HepG2 (cell line): ENCODE results near the gene GTPBP6. TPM values are rescaled to one million over a fixed set of nuclear protein-coding genes. Genes with fewer than 3 reads are reported as not detected.
A peak's percentile ranks its signal among the peaks of the same experiment; 100 is the strongest.

Experiments
- ATAC-seq: fragments of 200-7000 bp; cut with Tn5 transposase; 3 replicates; pipeline ENCODE4 v1.9.1; 2020; ENCODE audit warnings: mild to moderate bottlenecking, moderate library complexity
- BruUV-seq: library from RNA; stranded (reverse); fragments of 400-500 nt; replicated peaks from 2 replicates; lab custom pipeline; 2021; lab: Mats Ljungman, UMichigan
- CTCF ChIA-PET: fragments of 300-600 bp; formaldehyde crosslinking; extraction: SDS; loops from one replicate; lab custom pipeline; 2021; ENCODE audit warnings: low total read pairs, inconsistent platforms, low intra/inter-chr PET ratio; lab: Yijun Ruan, JAX
- POLR2A ChIA-PET: fragments of 350-600 bp; sonication (Branson Sonifier 250); formaldehyde crosslinking; loops from one replicate; lab custom pipeline; 2020; ENCODE audit warnings: antibody characterized with exemption, inconsistent platforms; lab: Yijun Ruan, JAX
- DNase-seq: peaks from one replicate; pipeline ENCODE4 v3.0.0-alpha.2; 2015; ENCODE audit warnings: low spot score
- FAIRE-seq: peaks from 3 replicates; lab custom pipeline; 2011; peaks lifted over from hg19 to GRCh38; lab: Jason Lieb, UNC
- H2AFZ ChIP-seq: one replicate; pipeline ENCODE4 v1.6.1; 2011; ENCODE audit warnings: low read length, inconsistent platforms
- H3K27ac ChIP-seq: fragments of 300-600 bp; 3 replicates; pipeline ENCODE4 v1.8.0; 2011; ENCODE audit warnings: mixed run types, mild to moderate bottlenecking, mixed read lengths, low read length, inconsistent platforms; ENCODE audit not compliant: insufficient read depth; ENCODE audit errors: extremely low read length
- H3K27me3 ChIP-seq, 2 experiments: fragments of 200-600 bp in 1 of 2; 2 replicates in 1 of 2; 3 replicates in 1 of 2; pipeline versions ENCODE4 v1.6.0 to v1.8.0; 2011; ENCODE audit warnings: low read length in 2 of 2, mild to moderate bottlenecking in 2 of 2, moderate library complexity in 2 of 2, inconsistent platforms in 1 of 2; ENCODE audit not compliant: insufficient read depth in 2 of 2, control insufficient read depth in 1 of 2
- H3K36me3 ChIP-seq, 2 experiments: fragments of 200-600 bp in 1 of 2; replicated peaks in 1 of 2; 2 replicates in 1 of 2; 3 replicates in 1 of 2; pipeline versions ENCODE4 v1.5.1 to v1.8.0; 2011; ENCODE audit warnings: low read length in 2 of 2, inconsistent platforms in 1 of 2; ENCODE audit not compliant: insufficient read depth in 2 of 2, control insufficient read depth in 1 of 2
- H3K4me1 ChIP-seq: 2 replicates; pipeline ENCODE4 v1.5.1; 2012; ENCODE audit warnings: low read length, inconsistent platforms; ENCODE audit not compliant: insufficient read depth
- H3K4me2 ChIP-seq: 2 replicates; pipeline ENCODE4 v1.6.0; 2011; ENCODE audit warnings: low read depth, low read length, inconsistent platforms
- H3K4me3 ChIP-seq, 3 experiments: fragments of 200-600 bp in 1 of 3; sonication (generic), shearing (Covaris generic) in 1 of 3; replicated peaks in 1 of 3; 2 replicates each; pipeline ENCODE4 v1.5.1; 2011 to 2016; ENCODE audit warnings: low read length in 3 of 3, inconsistent platforms in 2 of 3, low read depth in 2 of 3, mild to moderate bottlenecking in 2 of 3, control low read depth in 1 of 3, mixed read lengths in 1 of 3; ENCODE audit not compliant: insufficient read depth in 1 of 3
- H3K79me2 ChIP-seq: one replicate; pipeline ENCODE4 v1.6.1; 2011; ENCODE audit warnings: low read length, inconsistent platforms; ENCODE audit not compliant: insufficient read depth
- H3K9ac ChIP-seq: 2 replicates; pipeline ENCODE4 v1.6.0; 2011; ENCODE audit warnings: mild to moderate bottlenecking, low read depth, low read length, inconsistent platforms; ENCODE audit not compliant: insufficient read depth
- H3K9me3 ChIP-seq: 2 replicates; pipeline ENCODE4 v1.5.1; 2012; ENCODE audit warnings: mild to moderate bottlenecking, low read length
- H4K20me1 ChIP-seq: 2 replicates; pipeline ENCODE4 v1.6.0; 2011; ENCODE audit warnings: inconsistent platforms, mild to moderate bottlenecking, low read length, moderate library complexity; ENCODE audit not compliant: insufficient read depth
- ATF1 ChIP-seq: IDR thresholded peaks from 2 replicates; pipeline ENCODE4 v1.6.1; 2016; ENCODE audit warnings: mild to moderate bottlenecking, control low read depth
- FOXK1 ChIP-seq: sonication (generic); formaldehyde crosslinking; IDR thresholded peaks from 2 replicates; pipeline ENCODE4 v1.4.0; 2020; ENCODE audit warnings: low read depth, missing genetic modification reagents, borderline replicate concordance
- PAF1 ChIP-seq: IDR thresholded peaks from 2 replicates; pipeline ENCODE4 v1.6.1; 2016; ENCODE audit warnings: missing genetic modification reagents, missing compliant biosample characterization
- SMAD1 ChIP-seq: sonication (generic); formaldehyde crosslinking; IDR thresholded peaks from 2 replicates; pipeline ENCODE4 v1.4.0; 2020; ENCODE audit warnings: missing genetic modification reagents, low read depth, mild to moderate bottlenecking, borderline replicate concordance
- ZBTB40 ChIP-seq, 2 experiments: fragments of 450-650 bp in 1 of 2; sonication (generic) in 1 of 2; formaldehyde crosslinking in 1 of 2; IDR thresholded peaks; 2 replicates each; pipeline versions ENCODE4 v1.6.1 to v1.8.0; 2016 to 2022; ENCODE audit warnings: antibody characterized with exemption in 1 of 2, mild to moderate bottlenecking in 1 of 2, missing genetic modification reagents in 1 of 2
- WGBS: methylation state at CpG from one replicate; pipeline ENCODE4 v1.1.6; 2017; ENCODE audit warnings: low lambda C conversion rate; 5-methylcytosine and 5-hydroxymethylcytosine counted together
- in situ Hi-C: cut with HindIII; loops from 2 replicates; pipeline ENCODE4 v1.10.0; 2017; ENCODE audit warnings: low pct_unique_long_range_greater_than_20kb; ENCODE audit not compliant: extremely low pct_ligation_motif_present
- intact Hi-C: fragments of 100-400 bp; cut with micrococcal nuclease; formaldehyde crosslinking; loops from one replicate; pipeline ENCODE4 v1.10.0; 2022; ENCODE audit not compliant: unreplicated experiment
- polyA plus RNA-seq, 8 experiments: library from polyadenylated mRNA; depleted of rRNA in 3 of 8; stranded (reverse) in 7 of 8; unstranded in 1 of 8; fragments of >200 nt; fragmentation: Illumina TruSeq in 4 of 8; extraction: Trizol in 4 of 8; gene quantifications; 2 replicates each; pipeline versions ENCODE4 v1.2.1 to v1.2.3, GENCODE V29; 2011 to 2016; ENCODE audit warnings: low read depth in 4 of 8, missing spikeins in 1 of 8, mixed read lengths in 1 of 8; ENCODE audit not compliant: insufficient read depth in 1 of 8
- total RNA-seq, 5 experiments: library from RNA; depleted of rRNA; stranded (reverse); fragments of >200 nt; fragmentation: Illumina TruSeq; extraction: Trizol; gene quantifications; 2 replicates each; pipeline ENCODE4 v1.2.3, GENCODE V29; 2016; ENCODE audit warnings: low read depth in 1 of 5
- TF ChIP-seq, protein P1 (sequence below): IDR thresholded peaks from 2 replicates; pipeline ENCODE4 v1.6.1; 2016; ENCODE audit warnings: low read depth
- TF ChIP-seq, protein P2 (sequence below): sonication (generic); formaldehyde crosslinking; IDR thresholded peaks from 2 replicates; pipeline ENCODE4 v1.4.0; 2020; ENCODE audit warnings: missing genetic modification reagents

The GTPBP6 gene
- total and polyA plus RNA-seq, 2 of the 13 experiments (the other 11 are each of a cell fraction or from before 2014, with no cell fraction given), result 20.2 to 39.6 TPM

DNA sequence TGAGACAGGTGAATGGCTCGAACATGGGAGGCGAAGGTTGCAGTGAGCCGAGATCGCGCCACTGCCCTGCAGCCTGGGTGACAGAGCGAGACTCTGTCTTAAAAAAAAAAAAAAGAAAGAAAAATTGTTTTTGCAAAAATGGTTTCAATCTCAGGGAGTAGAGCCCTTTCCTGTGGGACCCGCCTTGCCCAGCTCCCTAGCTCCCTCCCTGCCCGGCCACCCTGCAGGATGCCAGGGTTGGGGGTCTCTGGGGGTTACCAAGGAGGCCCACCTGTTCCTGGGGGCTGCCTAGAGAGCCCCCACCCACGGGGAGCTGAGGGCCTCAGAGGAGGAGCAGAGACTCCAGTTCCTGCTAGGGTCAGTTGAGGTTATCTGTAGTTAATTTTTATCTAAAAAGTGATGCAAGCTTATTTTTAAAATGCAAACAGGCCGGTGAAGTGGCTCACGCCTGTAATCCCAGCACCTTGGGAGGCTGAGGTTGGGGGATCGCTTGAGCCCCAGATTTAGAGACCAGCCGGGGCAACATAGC is 56.2 kb downstream of the GTPBP6 start:
- no peaks in the 10 kb centered on the region for H3K27me3 ChIP-seq
- BruUV-seq, result no TSS peak
- in situ Hi-C loops, result no loop called here
- ChIA-PET POLR2A (no interaction called here), CTCF (no interaction called here)
- H4K20me1 ChIP-seq, result no peaks in the 10 kb centered on the region
- DNase-seq, result peak; percentile 68
- H3K4me2 ChIP-seq, result peak overlapping the region; percentile 90
- no peaks in the 10 kb centered on the region for H3K9me3 ChIP-seq
- peak; percentile 92 for FAIRE-seq
- peak overlapping the region; percentile 69 for H3K9ac ChIP-seq
- no peak overlapping the region for H2AFZ ChIP-seq
- no peaks in the 10 kb centered on the region for H3K79me2 ChIP-seq
- intact Hi-C loops, result no loop called here
- WGBS, result under 1% methylated on average over 13 of the region's 13 CpGs
- H3K4me1 ChIP-seq, result peaks cover 72% of the 10 kb centered on the region
- H3K36me3 ChIP-seq, result no peaks in the 10 kb centered on the region
- peak overlapping the region; percentile 57 to 73 (median 73) for H3K4me3 ChIP-seq
- peak; percentile 48 for ATAC-seq
- H3K27ac ChIP-seq, result peak overlapping the region; percentile 89
- TF ChIP-seq, protein P1, sequence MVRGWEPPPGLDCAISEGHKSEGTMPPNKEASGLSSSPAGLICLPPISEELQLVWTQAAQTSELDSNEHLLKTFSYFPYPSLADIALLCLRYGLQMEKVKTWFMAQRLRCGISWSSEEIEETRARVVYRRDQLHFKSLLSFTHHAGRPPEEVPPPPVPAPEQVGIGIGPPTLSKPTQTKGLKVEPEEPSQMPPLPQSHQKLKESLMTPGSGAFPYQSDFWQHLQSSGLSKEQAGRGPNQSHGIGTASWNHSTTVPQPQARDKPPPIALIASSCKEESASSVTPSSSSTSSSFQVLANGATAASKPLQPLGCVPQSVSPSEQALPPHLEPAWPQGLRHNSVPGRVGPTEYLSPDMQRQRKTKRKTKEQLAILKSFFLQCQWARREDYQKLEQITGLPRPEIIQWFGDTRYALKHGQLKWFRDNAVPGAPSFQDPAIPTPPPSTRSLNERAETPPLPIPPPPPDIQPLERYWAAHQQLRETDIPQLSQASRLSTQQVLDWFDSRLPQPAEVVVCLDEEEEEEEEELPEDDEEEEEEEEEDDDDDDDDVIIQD (CRISPR knock-in tag), result no peak
- no peak for TF ChIP-seq ATF1 (CRISPR knock-in tag)
- 0 out of 2 replicates have a peak, but pooled peaks have one; percentile 30 for TF ChIP-seq FOXK1
- TF ChIP-seq, protein P2, sequence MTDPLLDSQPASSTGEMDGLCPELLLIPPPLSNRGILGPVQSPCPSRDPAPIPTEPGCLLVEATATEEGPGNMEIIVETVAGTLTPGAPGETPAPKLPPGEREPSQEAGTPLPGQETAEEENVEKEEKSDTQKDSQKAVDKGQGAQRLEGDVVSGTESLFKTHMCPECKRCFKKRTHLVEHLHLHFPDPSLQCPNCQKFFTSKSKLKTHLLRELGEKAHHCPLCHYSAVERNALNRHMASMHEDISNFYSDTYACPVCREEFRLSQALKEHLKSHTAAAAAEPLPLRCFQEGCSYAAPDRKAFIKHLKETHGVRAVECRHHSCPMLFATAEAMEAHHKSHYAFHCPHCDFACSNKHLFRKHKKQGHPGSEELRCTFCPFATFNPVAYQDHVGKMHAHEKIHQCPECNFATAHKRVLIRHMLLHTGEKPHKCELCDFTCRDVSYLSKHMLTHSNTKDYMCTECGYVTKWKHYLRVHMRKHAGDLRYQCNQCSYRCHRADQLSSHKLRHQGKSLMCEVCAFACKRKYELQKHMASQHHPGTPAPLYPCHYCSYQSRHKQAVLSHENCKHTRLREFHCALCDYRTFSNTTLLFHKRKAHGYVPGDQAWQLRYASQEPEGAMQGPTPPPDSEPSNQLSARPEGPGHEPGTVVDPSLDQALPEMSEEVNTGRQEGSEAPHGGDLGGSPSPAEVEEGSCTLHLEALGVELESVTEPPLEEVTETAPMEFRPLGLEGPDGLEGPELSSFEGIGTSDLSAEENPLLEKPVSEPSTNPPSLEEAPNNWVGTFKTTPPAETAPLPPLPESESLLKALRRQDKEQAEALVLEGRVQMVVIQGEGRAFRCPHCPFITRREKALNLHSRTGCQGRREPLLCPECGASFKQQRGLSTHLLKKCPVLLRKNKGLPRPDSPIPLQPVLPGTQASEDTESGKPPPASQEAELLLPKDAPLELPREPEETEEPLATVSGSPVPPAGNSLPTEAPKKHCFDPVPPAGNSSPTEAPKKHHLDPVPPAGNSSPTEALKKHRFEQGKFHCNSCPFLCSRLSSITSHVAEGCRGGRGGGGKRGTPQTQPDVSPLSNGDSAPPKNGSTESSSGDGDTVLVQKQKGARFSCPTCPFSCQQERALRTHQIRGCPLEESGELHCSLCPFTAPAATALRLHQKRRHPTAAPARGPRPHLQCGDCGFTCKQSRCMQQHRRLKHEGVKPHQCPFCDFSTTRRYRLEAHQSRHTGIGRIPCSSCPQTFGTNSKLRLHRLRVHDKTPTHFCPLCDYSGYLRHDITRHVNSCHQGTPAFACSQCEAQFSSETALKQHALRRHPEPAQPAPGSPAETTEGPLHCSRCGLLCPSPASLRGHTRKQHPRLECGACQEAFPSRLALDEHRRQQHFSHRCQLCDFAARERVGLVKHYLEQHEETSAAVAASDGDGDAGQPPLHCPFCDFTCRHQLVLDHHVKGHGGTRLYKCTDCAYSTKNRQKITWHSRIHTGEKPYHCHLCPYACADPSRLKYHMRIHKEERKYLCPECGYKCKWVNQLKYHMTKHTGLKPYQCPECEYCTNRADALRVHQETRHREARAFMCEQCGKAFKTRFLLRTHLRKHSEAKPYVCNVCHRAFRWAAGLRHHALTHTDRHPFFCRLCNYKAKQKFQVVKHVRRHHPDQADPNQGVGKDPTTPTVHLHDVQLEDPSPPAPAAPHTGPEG (CRISPR knock-in tag), result no peak
- no peak for TF ChIP-seq PAF1
- TF ChIP-seq ZBTB40 (IDR thresholded peaks at IDR 0.05), result no peak
- no peak for TF ChIP-seq ZBTB40 (CRISPR knock-in tag; IDR thresholded peaks at IDR 0.05)
- TF ChIP-seq SMAD1 (CRISPR knock-in tag), result no peak
